ENCODE measurements around the gene MED17.
"Not testable (repeated sequence)": the region's sequence is repeated elsewhere in the genome, so short reads cannot be mapped to it uniquely, and the experiment has no call there.

MED17 gene

GRCh38 chr11:93784145-93784934 is at the start of gene MED17:
Gene MED17 (plus strand): TSS chr11:93784282. CDS start chr11:93784514, 232 bp downstream.
- in situ Hi-C loops (cut with MboI; ENCODE audit: low sequenced_read_pairs) = no loop called here

GRCh38 chr11:93734427-93735222 is 49.5 kb upstream of the MED17 start:
- in situ Hi-C loops (cut with MboI; ENCODE audit: low sequenced_read_pairs) = no loop called here

- in situ Hi-C loops (cut with MboI; ENCODE audit: low sequenced_read_pairs) = no loop called here
These were observed 48.5 kb upstream of the MED17 start for GRCh38 chr11:93735627-93736026.

GRCh38 chr11:93736129-93736528 is 48.0 kb upstream of the MED17 start:
- in situ Hi-C loops (cut with MboI; ENCODE audit: low sequenced_read_pairs) = no loop called here

- in situ Hi-C loops (cut with MboI; ENCODE audit: low sequenced_read_pairs) = no loop called here
These were observed 46.0 kb upstream of the MED17 start for GRCh38 chr11:93737904-93738612.

GRCh38 chr11:93738647-93739081 is 45.4 kb upstream of the MED17 start:
- in situ Hi-C loops (cut with MboI; ENCODE audit: low sequenced_read_pairs) = no loop called here

GRCh38 chr11:93740031-93740729 is 43.9 kb upstream of the MED17 start:
- in situ Hi-C loops (cut with MboI; ENCODE audit: low sequenced_read_pairs) = no loop called here

- in situ Hi-C loops (cut with MboI; ENCODE audit: low sequenced_read_pairs) = no loop called here
These were observed 43.4 kb upstream of the MED17 start for GRCh38 chr11:93740730-93741093.

GRCh38 chr11:93741094-93741881 is 42.8 kb upstream of the MED17 start, which contains the start of the genes C11orf54 and TAF1D:
Gene C11orf54 (plus strand): TSS chr11:93741672. CDS start chr11:93747394, 5,722 bp downstream.
Gene TAF1D (minus strand): TSS chr11:93741495. CDS start chr11:93739304, 2,191 bp downstream.
- in situ Hi-C loops (cut with MboI; ENCODE audit: low sequenced_read_pairs) = no loop called here

GRCh38 chr11:93741882-93742226 is 42.2 kb upstream of the MED17 start:
- in situ Hi-C loops (cut with MboI; ENCODE audit: low sequenced_read_pairs) = no loop called here

- in situ Hi-C loops (cut with MboI; ENCODE audit: low sequenced_read_pairs) = no loop called here
These were observed 40.8 kb upstream of the MED17 start for GRCh38 chr11:93743291-93743690.

GRCh38 chr11:93744669-93745004 is 39.4 kb upstream of the MED17 start:
- in situ Hi-C loops (cut with MboI; ENCODE audit: low sequenced_read_pairs) = no loop called here

- in situ Hi-C loops (cut with MboI; ENCODE audit: low sequenced_read_pairs) = not testable (repeated sequence)
These were observed 38.9 kb upstream of the MED17 start for GRCh38 chr11:93745005-93745755.

- in situ Hi-C loops (cut with MboI; ENCODE audit: low sequenced_read_pairs) = no loop called here
These were observed 38.0 kb upstream of the MED17 start for GRCh38 chr11:93746101-93746500.

- in situ Hi-C loops (cut with MboI; ENCODE audit: low sequenced_read_pairs) = no loop called here
These were observed 37.0 kb upstream of the MED17 start for GRCh38 chr11:93747122-93747521.

GRCh38 chr11:93751001-93751400 is 33.1 kb upstream of the MED17 start:
- in situ Hi-C loops (cut with MboI; ENCODE audit: low sequenced_read_pairs) = no loop called here

- in situ Hi-C loops (cut with MboI; ENCODE audit: low sequenced_read_pairs) = no loop called here
These were observed 30.8 kb upstream of the MED17 start for GRCh38 chr11:93753241-93753640.

- in situ Hi-C loops (cut with MboI; ENCODE audit: low sequenced_read_pairs) = no loop called here
These were observed 27.3 kb upstream of the MED17 start for GRCh38 chr11:93756748-93757147.

- in situ Hi-C loops (cut with MboI; ENCODE audit: low sequenced_read_pairs) = no loop called here
These were observed 26.8 kb upstream of the MED17 start for GRCh38 chr11:93757301-93757700.

Measured in HL-60/S4 treated with retinoic acid at 250 ng/mL for 4 days and 3 days (cell line).